IPS-NIHi11 (cell line): Measurements from ENCODE around the gene MAGI1.

Experiments
- DNase-seq: peaks from one replicate; pipeline ENCODE4 v3.0.0; 2012; ENCODE audit warnings: mixed read lengths, low spot score

Gene MAGI1

GRCh38 chr3:65831733-65832425, 206.8 kb downstream of the MAGI1 start:
- DNase-seq, result no peak

GRCh38 chr3:65830948-65831732, 207.6 kb downstream of the MAGI1 start:
- no peak for DNase-seq

GRCh38 chr3:65829228-65829627, 209.5 kb downstream of the MAGI1 start:
- DNase-seq, result no peak

GRCh38 chr3:65828706-65829105, 210.0 kb downstream of the MAGI1 start:
- DNase-seq, result no peak

GRCh38 chr3:65827076-65827475, 211.6 kb downstream of the MAGI1 start:
- no peak for DNase-seq

GRCh38 chr3:65824166-65824565, 214.6 kb downstream of the MAGI1 start:
- no peak for DNase-seq

- DNase-seq, result no peak
These were observed 218.1 kb downstream of the MAGI1 start for GRCh38 chr3:65820600-65820999.

- no peak for DNase-seq
These were observed 218.8 kb downstream of the MAGI1 start for GRCh38 chr3:65819896-65820295.

- no peak for DNase-seq
These were observed 221.1 kb downstream of the MAGI1 start for GRCh38 chr3:65817553-65818126.

GRCh38 chr3:65816208-65816607, 222.5 kb downstream of the MAGI1 start:
- DNase-seq, result no peak

- DNase-seq, result no peak
These were observed 223.7 kb downstream of the MAGI1 start for GRCh38 chr3:65814845-65815578.

GRCh38 chr3:65811892-65812291, 226.8 kb downstream of the MAGI1 start:
- no peak for DNase-seq

- no peak for DNase-seq
These were observed 227.5 kb downstream of the MAGI1 start for GRCh38 chr3:65811086-65811761.

- DNase-seq, result no peak
These were observed 228.4 kb downstream of the MAGI1 start for GRCh38 chr3:65810302-65810701.

GRCh38 chr3:65809641-65810150, 229.0 kb downstream of the MAGI1 start:
- DNase-seq, result no peak

GRCh38 chr3:65808824-65809223, 229.9 kb downstream of the MAGI1 start:
- DNase-seq, result no peak

- DNase-seq, result no peak
These were observed 230.3 kb downstream of the MAGI1 start for GRCh38 chr3:65808407-65808806.

- no peak for DNase-seq
These were observed 231.5 kb downstream of the MAGI1 start for GRCh38 chr3:65807225-65807624.

GRCh38 chr3:65806600-65806999, 232.1 kb downstream of the MAGI1 start:
- no peak for DNase-seq

- DNase-seq, result no peak
These were observed 242.0 kb downstream of the MAGI1 start for GRCh38 chr3:65796676-65797075.

GRCh38 chr3:65795166-65795565, 243.6 kb downstream of the MAGI1 start:
- DNase-seq, result no peak
